Breast epithelium (tissue), 3 donors: ENCODE measurements around the gene MYPOP.

Experiments used
- CTCF ChIP-seq, 3 donors: fragments of 450-650 bp; IDR thresholded peaks; one replicate each; pipeline ENCODE4 v1.5.1; 2016 to 2017; ENCODE audit warnings: antibody characterized with exemption in 3 of 3, mild to moderate bottlenecking in 3 of 3, moderate library complexity in 3 of 3
- POLR2AphosphoS5 ChIP-seq, 3 donors: sonication (generic); formaldehyde crosslinking; IDR thresholded peaks; one replicate each; pipeline ENCODE4 v1.6.1; 2017; ENCODE audit warnings: antibody characterized with exemption in 3 of 3

DNA sequence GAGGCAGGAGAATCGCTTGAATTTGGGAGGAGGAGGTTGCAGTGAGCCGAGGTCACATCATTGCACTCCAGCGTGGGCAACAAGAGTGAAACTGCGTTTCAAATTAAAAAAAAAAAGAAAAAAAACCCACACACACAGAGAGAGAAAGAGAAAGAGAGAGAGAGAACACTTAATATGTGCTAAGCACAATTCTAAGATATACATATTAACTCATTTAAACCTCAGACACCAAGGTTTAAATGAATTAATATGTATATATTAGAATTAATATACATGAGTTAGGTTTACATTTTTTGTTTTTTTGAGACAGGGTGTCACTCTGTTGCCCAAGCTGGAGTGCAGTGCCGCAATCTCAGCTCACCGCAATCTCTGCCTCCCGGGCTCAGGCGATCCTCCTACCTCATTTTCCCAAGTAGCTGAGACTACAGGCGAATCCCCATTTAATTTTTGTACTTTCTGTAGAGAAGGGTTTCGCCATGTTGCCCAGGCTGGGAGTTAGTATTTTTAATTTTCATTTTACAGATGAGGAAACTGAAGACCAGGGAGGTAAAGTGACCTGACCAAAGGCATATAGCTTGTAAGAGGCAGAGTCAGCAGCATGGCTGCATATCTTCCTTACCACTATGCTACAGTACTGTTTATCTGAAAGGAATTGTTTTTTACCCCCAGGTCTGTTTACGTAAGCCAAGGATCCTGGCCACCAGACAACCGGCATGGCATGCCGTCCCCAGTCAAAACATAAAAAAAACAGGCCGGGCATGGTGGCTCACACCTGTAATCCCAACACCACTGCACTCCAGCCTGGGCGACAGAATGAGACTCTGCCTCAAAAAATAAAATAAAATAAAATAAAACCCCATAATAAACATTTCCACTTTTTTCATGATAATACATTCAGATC, 41.8 kb downstream of the MYPOP start:
- no peak for TF ChIP-seq CTCF (IDR thresholded peaks at IDR 0.05)
- no peak for TF ChIP-seq POLR2AphosphoS5 (IDR thresholded peaks at IDR 0.05)
